ENCODE data around the gene ZDHHC18.
"Not testable (repeated sequence)": the region's sequence is repeated elsewhere in the genome, so short reads cannot be mapped to it uniquely, and the experiment has no call there.

Gene ZDHHC18

DNA sequence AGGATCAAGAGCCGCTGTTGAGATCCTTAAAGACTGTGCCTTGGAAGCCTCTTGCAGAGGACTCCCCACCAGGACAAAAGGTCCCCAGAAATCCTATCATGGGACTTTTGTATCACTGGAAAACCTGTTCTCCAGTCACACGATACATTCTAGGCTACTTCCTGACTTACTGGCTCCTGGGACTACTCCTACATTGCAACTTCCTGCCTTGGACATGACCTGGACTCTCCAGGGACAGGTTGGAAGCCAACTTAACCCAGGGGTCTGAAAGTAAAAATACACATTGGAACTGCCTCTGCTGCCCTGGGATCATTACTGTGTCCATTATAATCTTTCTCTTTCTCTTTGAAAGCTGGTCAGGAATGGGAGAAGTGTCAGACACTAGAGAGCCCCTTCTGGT, 28.9 kb upstream of the ZDHHC18 start:
- TF ChIP-seq, protein P1, sequence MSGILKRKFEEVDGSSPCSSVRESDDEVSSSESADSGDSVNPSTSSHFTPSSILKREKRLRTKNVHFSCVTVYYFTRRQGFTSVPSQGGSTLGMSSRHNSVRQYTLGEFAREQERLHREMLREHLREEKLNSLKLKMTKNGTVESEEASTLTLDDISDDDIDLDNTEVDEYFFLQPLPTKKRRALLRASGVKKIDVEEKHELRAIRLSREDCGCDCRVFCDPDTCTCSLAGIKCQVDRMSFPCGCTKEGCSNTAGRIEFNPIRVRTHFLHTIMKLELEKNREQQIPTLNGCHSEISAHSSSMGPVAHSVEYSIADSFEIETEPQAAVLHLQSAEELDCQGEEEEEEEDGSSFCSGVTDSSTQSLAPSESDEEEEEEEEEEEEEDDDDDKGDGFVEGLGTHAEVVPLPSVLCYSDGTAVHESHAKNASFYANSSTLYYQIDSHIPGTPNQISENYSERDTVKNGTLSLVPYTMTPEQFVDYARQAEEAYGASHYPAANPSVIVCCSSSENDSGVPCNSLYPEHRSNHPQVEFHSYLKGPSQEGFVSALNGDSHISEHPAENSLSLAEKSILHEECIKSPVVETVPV (CRISPR knock-in tag; IDR thresholded peaks at IDR 0.05), result no peak
- TF ChIP-seq, protein P2, sequence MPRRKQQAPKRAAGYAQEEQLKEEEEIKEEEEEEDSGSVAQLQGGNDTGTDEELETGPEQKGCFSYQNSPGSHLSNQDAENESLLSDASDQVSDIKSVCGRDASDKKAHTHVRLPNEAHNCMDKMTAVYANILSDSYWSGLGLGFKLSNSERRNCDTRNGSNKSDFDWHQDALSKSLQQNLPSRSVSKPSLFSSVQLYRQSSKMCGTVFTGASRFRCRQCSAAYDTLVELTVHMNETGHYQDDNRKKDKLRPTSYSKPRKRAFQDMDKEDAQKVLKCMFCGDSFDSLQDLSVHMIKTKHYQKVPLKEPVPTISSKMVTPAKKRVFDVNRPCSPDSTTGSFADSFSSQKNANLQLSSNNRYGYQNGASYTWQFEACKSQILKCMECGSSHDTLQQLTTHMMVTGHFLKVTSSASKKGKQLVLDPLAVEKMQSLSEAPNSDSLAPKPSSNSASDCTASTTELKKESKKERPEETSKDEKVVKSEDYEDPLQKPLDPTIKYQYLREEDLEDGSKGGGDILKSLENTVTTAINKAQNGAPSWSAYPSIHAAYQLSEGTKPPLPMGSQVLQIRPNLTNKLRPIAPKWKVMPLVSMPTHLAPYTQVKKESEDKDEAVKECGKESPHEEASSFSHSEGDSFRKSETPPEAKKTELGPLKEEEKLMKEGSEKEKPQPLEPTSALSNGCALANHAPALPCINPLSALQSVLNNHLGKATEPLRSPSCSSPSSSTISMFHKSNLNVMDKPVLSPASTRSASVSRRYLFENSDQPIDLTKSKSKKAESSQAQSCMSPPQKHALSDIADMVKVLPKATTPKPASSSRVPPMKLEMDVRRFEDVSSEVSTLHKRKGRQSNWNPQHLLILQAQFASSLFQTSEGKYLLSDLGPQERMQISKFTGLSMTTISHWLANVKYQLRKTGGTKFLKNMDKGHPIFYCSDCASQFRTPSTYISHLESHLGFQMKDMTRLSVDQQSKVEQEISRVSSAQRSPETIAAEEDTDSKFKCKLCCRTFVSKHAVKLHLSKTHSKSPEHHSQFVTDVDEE (CRISPR knock-in tag; IDR thresholded peaks at IDR 0.05), result no peak
- TF ChIP-seq CSDC2 (CRISPR knock-in tag; IDR thresholded peaks at IDR 0.05) (no peak), ZC3H10 (CRISPR knock-in tag; IDR thresholded peaks at IDR 0.05) (no peak), ISL1 (CRISPR knock-in tag; IDR thresholded peaks at IDR 0.05) (no peak), ZNF70 (CRISPR knock-in tag; IDR thresholded peaks at IDR 0.05) (no peak), TOX (CRISPR knock-in tag; IDR thresholded peaks at IDR 0.05; ENCODE audit: borderline replicate concordance) (no peak), ZNF8 (CRISPR knock-in tag; IDR thresholded peaks at IDR 0.05) (no peak), ESRRG (CRISPR knock-in tag; IDR thresholded peaks at IDR 0.05) (no peak), ZFP3 (CRISPR knock-in tag; IDR thresholded peaks at IDR 0.05) (no peak), BACH2 (CRISPR knock-in tag; IDR thresholded peaks at IDR 0.05; ENCODE audit: borderline replicate concordance) (no peak), GLIS3 (CRISPR knock-in tag; IDR thresholded peaks at IDR 0.05) (no peak), SNAI2 (CRISPR knock-in tag; IDR thresholded peaks at IDR 0.05) (no peak), RARB (CRISPR knock-in tag; IDR thresholded peaks at IDR 0.05) (no peak), TCF4 (CRISPR knock-in tag; IDR thresholded peaks at IDR 0.05; ENCODE audit: borderline replicate concordance) (no peak), ZFP30 (CRISPR knock-in tag; IDR thresholded peaks at IDR 0.05) (no peak)
- TF ChIP-seq, protein P3, sequence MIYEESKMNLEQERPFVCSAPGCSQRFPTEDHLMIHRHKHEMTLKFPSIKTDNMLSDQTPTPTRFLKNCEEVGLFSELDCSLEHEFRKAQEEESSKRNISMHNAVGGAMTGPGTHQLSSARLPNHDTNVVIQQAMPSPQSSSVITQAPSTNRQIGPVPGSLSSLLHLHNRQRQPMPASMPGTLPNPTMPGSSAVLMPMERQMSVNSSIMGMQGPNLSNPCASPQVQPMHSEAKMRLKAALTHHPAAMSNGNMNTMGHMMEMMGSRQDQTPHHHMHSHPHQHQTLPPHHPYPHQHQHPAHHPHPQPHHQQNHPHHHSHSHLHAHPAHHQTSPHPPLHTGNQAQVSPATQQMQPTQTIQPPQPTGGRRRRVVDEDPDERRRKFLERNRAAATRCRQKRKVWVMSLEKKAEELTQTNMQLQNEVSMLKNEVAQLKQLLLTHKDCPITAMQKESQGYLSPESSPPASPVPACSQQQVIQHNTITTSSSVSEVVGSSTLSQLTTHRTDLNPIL (CRISPR knock-in tag; IDR thresholded peaks at IDR 0.05; ENCODE audit: low read depth), result no peak
- TF ChIP-seq, protein P4, sequence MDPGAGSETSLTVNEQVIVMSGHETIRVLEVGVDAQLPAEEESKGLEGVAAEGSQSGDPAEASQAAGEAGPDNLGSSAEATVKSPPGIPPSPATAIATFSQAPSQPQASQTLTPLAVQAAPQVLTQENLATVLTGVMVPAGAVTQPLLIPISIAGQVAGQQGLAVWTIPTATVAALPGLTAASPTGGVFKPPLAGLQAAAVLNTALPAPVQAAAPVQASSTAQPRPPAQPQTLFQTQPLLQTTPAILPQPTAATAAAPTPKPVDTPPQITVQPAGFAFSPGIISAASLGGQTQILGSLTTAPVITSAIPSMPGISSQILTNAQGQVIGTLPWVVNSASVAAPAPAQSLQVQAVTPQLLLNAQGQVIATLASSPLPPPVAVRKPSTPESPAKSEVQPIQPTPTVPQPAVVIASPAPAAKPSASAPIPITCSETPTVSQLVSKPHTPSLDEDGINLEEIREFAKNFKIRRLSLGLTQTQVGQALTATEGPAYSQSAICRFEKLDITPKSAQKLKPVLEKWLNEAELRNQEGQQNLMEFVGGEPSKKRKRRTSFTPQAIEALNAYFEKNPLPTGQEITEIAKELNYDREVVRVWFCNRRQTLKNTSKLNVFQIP (CRISPR knock-in tag; IDR thresholded peaks at IDR 0.05; ENCODE audit: borderline replicate concordance, low read depth), result no peak
- ATAC-seq, result no peak

DNA sequence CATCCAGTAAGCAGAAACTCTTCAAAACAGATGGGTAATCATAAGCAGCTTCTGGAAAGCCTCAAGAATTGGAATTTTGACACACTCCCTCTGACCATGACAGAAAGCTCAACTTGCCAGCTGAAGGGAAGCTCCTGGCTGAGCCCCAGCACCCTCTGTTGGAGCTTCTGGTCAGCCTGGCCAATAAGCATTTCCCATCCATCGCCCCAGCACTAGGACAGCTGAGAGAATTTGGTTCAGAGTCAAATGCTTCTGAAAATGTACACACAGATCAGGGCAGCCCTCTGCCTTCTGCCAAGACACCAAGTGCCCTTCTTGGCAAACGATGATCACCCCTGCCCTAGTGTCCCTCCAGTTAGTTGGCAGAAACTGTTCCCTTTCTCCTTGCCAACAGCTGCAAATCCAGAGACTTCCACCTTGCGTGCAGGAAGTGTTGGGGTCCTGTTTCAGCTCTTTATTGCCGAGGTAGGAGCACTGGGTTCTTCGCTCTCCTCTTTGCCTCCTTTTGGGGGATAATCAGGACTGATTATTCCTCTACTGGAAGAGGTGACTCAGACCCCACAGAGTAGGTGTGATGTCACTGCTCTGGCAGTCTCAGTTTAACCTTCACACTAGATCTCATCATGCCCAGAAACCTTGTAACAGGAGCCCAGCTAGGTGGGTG, 26.9 kb upstream of the ZDHHC18 start:
- ATAC-seq, result peak; percentile 86
- TF ChIP-seq, protein P5, sequence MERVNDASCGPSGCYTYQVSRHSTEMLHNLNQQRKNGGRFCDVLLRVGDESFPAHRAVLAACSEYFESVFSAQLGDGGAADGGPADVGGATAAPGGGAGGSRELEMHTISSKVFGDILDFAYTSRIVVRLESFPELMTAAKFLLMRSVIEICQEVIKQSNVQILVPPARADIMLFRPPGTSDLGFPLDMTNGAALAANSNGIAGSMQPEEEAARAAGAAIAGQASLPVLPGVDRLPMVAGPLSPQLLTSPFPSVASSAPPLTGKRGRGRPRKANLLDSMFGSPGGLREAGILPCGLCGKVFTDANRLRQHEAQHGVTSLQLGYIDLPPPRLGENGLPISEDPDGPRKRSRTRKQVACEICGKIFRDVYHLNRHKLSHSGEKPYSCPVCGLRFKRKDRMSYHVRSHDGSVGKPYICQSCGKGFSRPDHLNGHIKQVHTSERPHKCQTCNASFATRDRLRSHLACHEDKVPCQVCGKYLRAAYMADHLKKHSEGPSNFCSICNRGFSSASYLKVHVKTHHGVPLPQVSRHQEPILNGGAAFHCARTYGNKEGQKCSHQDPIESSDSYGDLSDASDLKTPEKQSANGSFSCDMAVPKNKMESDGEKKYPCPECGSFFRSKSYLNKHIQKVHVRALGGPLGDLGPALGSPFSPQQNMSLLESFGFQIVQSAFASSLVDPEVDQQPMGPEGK (CRISPR knock-in tag; IDR thresholded peaks at IDR 0.05; ENCODE audit: borderline replicate concordance), result no peak
- no peak for TF ChIP-seq ESRRG (CRISPR knock-in tag; IDR thresholded peaks at IDR 0.05)
- TF ChIP-seq, protein P2 (CRISPR knock-in tag; IDR thresholded peaks at IDR 0.05), result no peak
- TF ChIP-seq ISL1 (CRISPR knock-in tag; IDR thresholded peaks at IDR 0.05), result peak; percentile 13; the same call in 1 of the 2 replicates
- TF ChIP-seq OSR1 (CRISPR knock-in tag; IDR thresholded peaks at IDR 0.05), result no peak
- TF ChIP-seq GLIS3 (CRISPR knock-in tag; IDR thresholded peaks at IDR 0.05), result no peak

DNA sequence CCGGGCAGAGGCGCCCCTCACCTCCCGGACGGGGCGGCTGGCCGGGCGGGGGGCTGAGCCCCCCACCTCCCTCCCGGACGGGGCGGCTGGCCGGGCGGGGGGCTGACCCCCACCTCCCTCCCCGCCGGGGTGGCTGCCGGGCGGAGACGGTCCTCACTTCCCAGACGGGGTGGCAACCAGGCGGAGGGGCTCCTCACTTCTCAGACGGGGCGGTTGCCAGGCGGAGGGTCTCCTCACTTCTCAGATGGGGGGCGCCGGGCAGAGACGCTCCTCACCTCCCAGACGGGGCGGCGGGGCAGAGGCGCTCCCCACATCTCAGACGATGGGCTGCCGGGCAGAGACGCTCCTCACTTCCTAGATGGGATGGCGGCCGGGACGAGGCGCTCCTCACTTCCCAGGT, 22.6 kb upstream of the ZDHHC18 start:
- ATAC-seq, result not testable (repeated sequence)

DNA sequence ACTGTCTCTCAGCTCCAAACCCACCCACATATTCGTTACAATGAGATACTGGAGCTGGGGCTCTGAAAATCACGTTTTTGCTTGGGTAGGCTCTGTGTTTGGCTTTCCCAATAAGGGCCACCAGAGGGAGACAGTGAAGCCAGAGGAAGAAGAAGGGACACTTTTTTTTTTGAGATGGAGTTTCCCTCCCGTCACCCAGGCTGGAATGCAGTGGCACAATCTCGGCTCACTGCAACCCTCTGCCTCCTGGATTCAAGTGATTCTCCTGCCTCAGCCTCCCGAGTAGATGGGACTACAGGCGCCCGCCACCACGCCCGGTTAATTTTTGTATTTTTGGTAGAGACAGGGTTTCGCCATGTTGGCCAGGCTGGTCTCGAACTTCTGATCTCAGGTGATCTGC, 16.4 kb upstream of the ZDHHC18 start:
- peak; percentile 76 for ATAC-seq

All from SK-N-SH treated with all-trans-retinoic acid at 6 μM for 48 hours (cell line).